Body of pancreas (tissue), 4 donors: ENCODE data around the gene TNFAIP8. TPM values are rescaled to one million over a fixed set of nuclear protein-coding genes. Genes with fewer than 3 reads are reported as not detected.

ENCODE experiments used
- ATAC-seq: fragments of 150-250 bp; one replicate; pipeline ENCODE4 v1.9.1; 2016
- DNase-seq, 4 donors: peaks; one replicate each; pipeline ENCODE4 v3.0.0-alpha.2; 2019
- H3K27ac ChIP-seq, 4 donors: fragments of 200-600 bp; sonication (generic); 1 replicate in 3 of 4; 2 replicates in 1 of 4; pipeline versions ENCODE4 v1.5.1 to v1.6.1; 2016 to 2019; ENCODE audit warnings: mild to moderate bottlenecking in 1 of 4, mixed read lengths in 1 of 4, moderate library complexity in 1 of 4
- H3K27me3 ChIP-seq, 2 donors: fragments of 200-600 bp; sonication (generic); one replicate each; pipeline ENCODE4 v1.6.0; 2016; ENCODE audit warnings: mild to moderate bottlenecking in 1 of 2
- H3K36me3 ChIP-seq, 2 donors: fragments of 200-600 bp; sonication (generic); replicated peaks in 1 of 2; 2 replicates each; pipeline ENCODE4 v1.5.1; 2016; ENCODE audit warnings: low read depth in 2 of 2; ENCODE audit not compliant: insufficient read depth in 1 of 2
- H3K4me1 ChIP-seq: fragments of 200-600 bp; sonication (generic); one replicate; pipeline ENCODE4 v1.6.0; 2016
- H3K4me3 ChIP-seq, 2 donors: fragments of 200-600 bp; sonication (generic); 1 replicate in 1 of 2; 2 replicates in 1 of 2; pipeline ENCODE4 v1.5.1; 2016 to 2019
- H3K9me3 ChIP-seq, 3 donors: fragments of 200-600 bp; sonication (generic); 1 replicate in 2 of 3; 2 replicates in 1 of 3; pipeline ENCODE4 v1.5.1; 2016
- CTCF ChIP-seq, 7 experiments: fragments of 450-650 bp in 4 of 7; fragments of 200-600 bp in 3 of 7; sonication (generic) in 3 of 7; IDR thresholded peaks; one replicate each; pipeline ENCODE4 v1.5.1; 2016 to 2019; ENCODE audit warnings: antibody characterized with exemption in 7 of 7
- POLR2A ChIP-seq, 3 donors: fragments of 450-650 bp; IDR thresholded peaks; one replicate each; pipeline ENCODE4 v1.6.1; 2016; ENCODE audit warnings: antibody characterized with exemption in 3 of 3, mild to moderate bottlenecking in 2 of 3
- WGBS, 2 donors: methylation state at CpG; one replicate each; pipeline ENCODE4 v1.1.5; 2017; 5-methylcytosine and 5-hydroxymethylcytosine counted together
- intact Hi-C: fragments of 100-400 bp; cut with DNase I; formaldehyde crosslinking; loops from one replicate; pipeline ENCODE4 v1.15.1; 2023
- total RNA-seq, 2 donors: library from RNA; depleted of rRNA; stranded (reverse); fragments of >200 nt; gene quantifications; one replicate each; pipeline ENCODE4 v1.1.0, GENCODE V29; 2016

The TNFAIP8 gene
- total RNA-seq, 2 donors from 2014 or later, result 15.8 to 32.3 TPM

- H3K36me3 ChIP-seq, result no peaks in the 10 kb centered on the region
- H3K9me3 ChIP-seq, result no peaks in the 10 kb centered on the region
- no peak for DNase-seq
- intact Hi-C loops, result no loop called here
- H3K27me3 ChIP-seq, result no peaks in the 10 kb centered on the region
- H3K27ac ChIP-seq, result no peak overlapping the region
- no peak for TF ChIP-seq POLR2A (IDR thresholded peaks at IDR 0.05)
- TF ChIP-seq CTCF (IDR thresholded peaks at IDR 0.05), result no peak
- H3K4me3 ChIP-seq, result no peak overlapping the region
- no peak for ATAC-seq
- H3K4me1 ChIP-seq, result peaks cover 8% of the 10 kb centered on the region
- WGBS, 2 donors, result 65 to 73% methylated on average over 3 of the region's 3 CpGs
Observed at GRCh38 chr5:119409235-119409815, 53.5 kb downstream of the TNFAIP8 start.

GRCh38 chr5:119410448-119411159 lies 54.8 kb downstream of the TNFAIP8 start:
- TF ChIP-seq POLR2A (IDR thresholded peaks at IDR 0.05), result no peak
- no peak for TF ChIP-seq CTCF (IDR thresholded peaks at IDR 0.05)
- no peak for ATAC-seq
- intact Hi-C loops, result no loop called here
- Histone ChIP-seq H3K36me3 (no peaks in the 10 kb centered on the region), H3K9me3 (no peaks in the 10 kb centered on the region), H3K27me3 (no peaks in the 10 kb centered on the region), H3K4me1 (peaks cover 8% of the 10 kb centered on the region), H3K4me3 (no peak overlapping the region), H3K27ac (no peak overlapping the region)
- 86 to 91% methylated on average over 4 of the region's 4 CpGs for WGBS, 2 donors
- no peak for DNase-seq

DNA sequence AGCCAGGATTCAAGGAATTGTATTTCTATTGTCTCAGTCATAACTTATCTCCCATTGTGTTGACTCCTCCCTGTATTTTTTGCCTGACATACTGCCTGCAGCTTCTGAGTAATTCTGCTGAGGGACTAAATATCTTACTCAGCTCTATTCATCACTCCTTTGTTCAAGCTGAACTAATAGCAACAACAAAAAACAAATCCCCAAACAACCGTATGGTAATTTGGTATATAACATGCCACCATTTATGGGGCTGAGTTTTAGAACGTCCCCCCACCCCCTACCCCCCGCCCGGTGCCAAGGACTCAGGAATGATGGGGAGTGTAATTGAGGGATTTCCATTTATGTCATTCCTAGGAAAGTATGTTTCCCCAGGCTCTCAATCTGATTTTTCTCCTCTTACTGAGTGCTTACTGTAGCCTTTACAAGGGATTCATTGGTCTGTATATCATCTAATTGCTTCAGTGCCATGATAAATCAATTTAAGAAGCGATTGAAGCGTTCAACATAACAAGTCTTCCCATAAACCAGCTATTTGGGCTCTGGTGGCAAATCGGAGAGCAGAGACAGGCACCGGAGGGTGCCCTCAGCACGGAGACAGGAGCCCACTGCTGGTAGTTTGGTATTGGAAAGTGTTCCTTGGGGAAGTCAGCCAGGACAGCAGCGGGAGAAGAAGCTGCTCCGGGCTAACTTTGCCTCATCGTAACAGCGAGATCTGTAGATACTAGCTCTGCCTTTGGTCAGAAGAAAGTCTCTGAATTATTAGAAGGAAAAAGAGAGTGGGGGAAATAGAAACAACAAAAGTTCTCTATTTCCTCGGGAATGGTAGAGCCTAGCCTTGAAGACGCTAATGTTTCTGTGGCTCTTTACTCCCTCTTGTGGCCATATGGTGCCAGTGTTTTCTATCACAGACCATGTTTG lies 55.8 kb downstream of the TNFAIP8 start:
- H3K9me3 ChIP-seq, result no peaks in the 10 kb centered on the region
- peak overlapping the region in 3 of 4 donors; percentile 38 to 62 (median 61) for H3K27ac ChIP-seq

More for the DNA sequence above, 55.8 kb downstream of the TNFAIP8 start:
- peak; percentile 96 for ATAC-seq
- no peaks in the 10 kb centered on the region for H3K36me3 ChIP-seq
- intact Hi-C loops, result no loop called here
- WGBS, 2 donors, result 5 to 9% methylated on average over 15 of the region's 15 CpGs
- H3K4me3 ChIP-seq, result peak overlapping the region in 1 of 2 donors; percentile 19
- DNase-seq, result peak; percentile 63 to 79 (median 71)
- TF ChIP-seq CTCF (IDR thresholded peaks at IDR 0.05) (peak; percentile 84 to 95 (median 90)), POLR2A (IDR thresholded peaks at IDR 0.05) (no peak)
- no peaks in the 10 kb centered on the region for H3K27me3 ChIP-seq
- peaks cover 8% of the 10 kb centered on the region for H3K4me1 ChIP-seq
